NCI-H187 treated with DMSO at 0.1 percent for 48 hours (cell line): Measurements from ENCODE around the gene METTL3.

Experiments
- DNase-seq: peaks from one replicate; lab custom pipeline; 2025; lab: John Stamatoyannopoulos, UW

METTL3 gene

DNA sequence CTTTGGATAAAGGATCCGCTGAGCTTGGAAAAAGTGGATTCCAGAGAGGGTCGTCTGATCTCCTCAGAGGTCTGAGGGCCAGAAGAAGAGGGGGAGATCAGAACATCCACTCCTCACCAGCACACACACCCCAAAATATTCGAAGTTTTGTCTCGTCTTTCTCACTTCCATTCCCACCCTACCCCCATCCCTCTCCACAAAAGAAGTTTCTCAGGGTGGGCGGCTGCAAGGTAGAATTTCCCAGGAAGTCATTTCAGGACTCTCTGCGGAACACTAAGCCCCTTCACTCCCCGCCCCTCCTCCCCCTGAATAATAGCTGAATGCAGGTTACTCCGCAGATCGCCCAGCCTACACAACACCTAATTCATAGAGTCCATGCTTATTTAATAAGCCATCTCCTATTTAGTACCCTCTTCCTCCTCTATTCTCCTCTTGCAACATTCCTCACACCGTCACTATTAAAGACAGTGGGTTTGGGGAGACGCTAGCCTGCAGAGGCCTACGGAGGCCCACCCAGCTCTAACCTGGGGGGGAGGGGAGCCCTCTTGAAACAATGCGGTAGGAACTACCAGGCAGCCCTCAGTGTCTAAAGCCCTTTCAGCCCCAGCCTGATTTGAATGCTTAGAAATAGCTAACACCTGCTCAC, 15.7 kb upstream of the METTL3 start:
- no peak for DNase-seq

GRCh38 chr14:21525962-21526671, 15.0 kb upstream of the METTL3 start, which contains the start of gene SALL2:
SALL2 (minus strand) TSS chr14:21526346; CDS start chr14:21526127, 219 bp downstream.
- DNase-seq: peak; percentile 97

DNA sequence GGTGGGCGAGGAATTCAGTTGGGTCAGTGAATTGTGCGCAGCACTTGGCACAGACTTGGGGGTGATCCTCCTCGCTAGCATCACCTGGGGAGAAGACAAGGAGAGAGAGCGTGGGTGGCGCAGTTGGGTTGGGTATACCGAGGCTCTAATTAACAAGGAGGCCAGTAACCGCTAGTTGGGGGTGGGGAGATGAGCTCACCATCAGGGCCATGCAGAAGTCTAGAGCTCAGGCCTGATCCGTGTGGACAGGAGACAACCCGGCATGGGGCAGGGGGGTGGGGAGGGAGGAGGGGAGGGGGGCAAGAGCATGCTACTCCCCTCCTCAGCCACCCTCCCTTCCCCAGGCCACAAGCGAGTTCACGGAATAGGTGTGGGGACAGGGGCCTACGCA, 14.4 kb upstream of the METTL3 start:
- no peak for DNase-seq

DNA sequence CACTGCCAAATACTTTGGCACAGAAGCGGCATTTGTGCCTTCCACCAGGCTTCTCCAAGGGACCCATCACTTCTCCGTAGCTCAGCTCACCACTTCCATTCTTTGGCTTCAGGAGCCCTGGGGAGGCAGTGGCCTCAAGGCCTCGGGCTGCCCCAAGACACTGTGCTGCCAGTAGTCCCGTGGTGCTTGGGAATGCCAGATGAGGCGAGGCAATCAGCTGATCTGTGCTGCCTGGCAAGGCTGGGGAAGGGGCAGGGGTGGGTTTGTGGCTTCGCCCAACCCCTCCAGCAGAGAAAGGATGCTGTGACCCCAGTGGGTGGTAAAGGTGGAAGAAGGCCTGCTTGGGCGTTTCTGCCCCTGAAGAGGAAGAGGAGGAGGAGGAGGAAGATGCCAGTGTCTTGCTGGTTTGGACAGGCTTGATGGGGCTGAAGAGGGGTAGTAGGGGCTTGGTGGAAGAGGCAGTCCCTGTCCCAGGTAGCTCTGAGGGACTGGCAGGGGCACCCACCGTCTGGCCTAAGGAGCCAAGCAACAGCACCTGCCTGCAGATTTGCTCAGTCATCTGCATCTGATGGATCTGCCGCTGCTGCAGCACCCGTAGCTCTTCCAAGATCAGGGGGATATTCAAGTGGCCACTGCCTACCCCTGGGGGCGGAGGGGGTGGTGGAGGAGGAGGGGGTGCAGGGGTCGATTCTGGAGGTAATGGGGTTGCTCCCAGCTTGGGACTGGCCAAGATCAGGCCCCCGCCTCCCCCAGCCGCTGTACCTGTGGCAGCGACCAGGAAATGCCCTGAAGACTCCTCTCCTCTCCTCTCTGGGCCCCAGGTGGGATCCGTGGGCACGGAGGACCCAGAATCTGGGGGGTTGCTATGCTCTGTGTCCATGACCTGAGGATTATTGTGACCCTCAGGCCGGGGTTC, 13.7 kb upstream of the METTL3 start:
- no peak for DNase-seq

DNA sequence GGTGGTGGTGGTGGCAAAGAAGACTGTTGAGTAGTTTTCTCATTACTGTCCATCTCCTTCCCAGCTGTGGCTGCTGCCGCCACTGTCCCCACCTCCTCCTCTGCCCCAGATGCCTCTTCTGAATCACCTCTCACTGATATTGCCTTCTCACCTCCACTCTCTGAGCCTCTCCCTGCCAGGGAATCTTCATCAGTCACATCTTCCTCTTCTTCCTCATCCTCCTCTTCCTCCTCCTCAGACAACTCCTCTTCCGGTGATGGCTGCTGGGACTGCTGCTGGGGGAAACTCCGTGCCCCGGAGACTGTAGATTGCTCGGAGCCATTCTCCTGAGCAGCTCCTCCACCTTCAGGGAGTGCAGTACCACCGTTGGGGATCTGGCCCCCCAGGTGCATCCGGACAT, 12.1 kb upstream of the METTL3 start:
- DNase-seq: no peak

GRCh38 chr14:21521501-21521900, 10.4 kb upstream of the METTL3 start:
- DNase-seq: no peak

- DNase-seq: no peak
Measured at GRCh38 chr14:21520767-21521166, 9.6 kb upstream of the METTL3 start.

- no peak for DNase-seq
Measured at GRCh38 chr14:21518725-21519124, 7.6 kb upstream of the METTL3 start.

DNA sequence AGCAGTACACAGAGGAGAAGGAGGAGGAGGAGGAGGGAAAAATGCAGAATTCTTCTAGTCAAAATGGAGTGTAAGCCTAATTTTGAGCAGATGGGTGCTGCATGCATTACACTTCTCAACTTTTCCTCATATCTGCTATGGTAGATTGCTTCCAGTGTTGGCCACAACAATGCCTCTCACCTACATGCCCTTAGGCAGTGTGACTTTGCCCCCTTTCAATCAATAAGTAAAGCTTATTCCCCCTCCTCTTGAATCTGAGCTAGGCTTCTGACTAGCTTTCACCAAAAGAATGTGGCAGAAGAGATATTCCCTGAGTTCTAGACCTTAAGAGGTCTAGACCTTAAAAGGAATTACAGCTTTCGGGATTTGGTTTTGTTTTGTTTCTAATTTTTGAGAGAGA, 3.2 kb upstream of the METTL3 start:
- DNase-seq: no peak

- DNase-seq: no peak
Measured at GRCh38 chr14:21509432-21510143, 1.6 kb downstream of the METTL3 start.

- DNase-seq: no peak
Measured at GRCh38 chr14:21506557-21506956, 4.6 kb downstream of the METTL3 start.

- no peak for DNase-seq
Measured at GRCh38 chr14:21505012-21505553, 6.1 kb downstream of the METTL3 start.

DNA sequence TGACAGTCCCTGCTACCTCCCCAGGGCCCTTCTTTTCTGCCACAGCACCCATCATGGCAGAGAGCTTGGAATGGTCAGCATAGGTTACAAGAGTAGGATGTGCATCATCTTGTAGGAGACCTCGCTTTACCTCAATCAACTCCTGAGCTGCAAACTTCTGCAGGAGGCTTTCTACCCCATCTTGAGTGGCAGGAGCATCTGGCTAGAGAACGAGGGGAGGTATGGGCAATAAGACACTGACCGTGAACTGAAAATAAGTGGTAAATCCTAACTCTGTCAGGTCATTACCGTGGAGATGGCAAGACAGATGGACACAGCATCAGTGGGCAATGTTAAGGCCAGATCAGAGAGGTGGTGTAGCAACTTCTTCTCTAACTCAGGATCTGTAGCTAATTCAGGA, 7.8 kb downstream of the METTL3 start:
- no peak for DNase-seq

GRCh38 chr14:21501568-21501967, 9.6 kb downstream of the METTL3 start:
- DNase-seq: no peak

DNA sequence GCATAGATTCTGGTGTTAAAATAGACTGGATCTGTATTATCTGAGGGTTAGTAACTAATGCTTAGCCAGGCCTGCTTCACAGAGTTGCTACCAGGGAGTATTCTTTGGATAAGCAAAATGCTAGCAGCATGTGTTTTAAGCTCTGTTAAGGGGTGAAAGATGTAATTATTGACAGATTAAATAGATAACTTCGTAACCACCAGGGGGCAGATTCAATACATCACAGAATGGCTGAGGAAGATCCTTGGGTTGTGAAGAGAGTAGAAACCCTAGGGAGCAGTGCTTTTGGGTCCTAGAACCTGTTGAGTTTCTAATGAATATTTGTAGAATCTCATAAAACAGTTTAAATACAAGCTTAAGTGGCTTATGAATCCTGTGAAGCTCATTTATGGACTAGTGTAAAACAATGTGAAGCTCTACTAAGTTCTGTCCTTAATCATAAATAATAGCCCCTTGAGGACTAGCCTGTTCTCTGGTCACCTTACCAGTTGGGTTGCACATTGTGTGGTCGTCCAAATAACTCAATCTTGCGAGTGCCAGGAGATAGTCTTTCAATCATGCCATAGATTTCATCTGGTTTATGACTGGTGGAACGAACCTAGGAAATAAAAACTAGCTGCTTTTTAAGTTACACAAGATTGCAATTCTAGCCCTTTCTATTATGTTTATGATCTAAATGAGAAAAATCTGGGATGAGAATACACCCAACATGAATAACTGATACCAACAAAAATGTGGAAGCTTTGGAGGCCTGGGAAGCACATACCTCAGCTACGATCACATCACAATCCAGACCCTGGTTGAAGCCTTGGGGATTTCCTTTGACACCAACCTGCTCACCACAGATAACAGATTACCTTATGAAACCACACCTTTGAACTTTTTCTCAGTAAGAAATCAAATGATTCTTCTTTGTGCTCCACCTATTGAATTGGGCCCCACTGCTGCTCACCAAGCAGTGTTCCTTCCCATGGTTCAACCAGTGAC, 12.3 kb downstream of the METTL3 start:
- DNase-seq: peak; percentile 31

DNA sequence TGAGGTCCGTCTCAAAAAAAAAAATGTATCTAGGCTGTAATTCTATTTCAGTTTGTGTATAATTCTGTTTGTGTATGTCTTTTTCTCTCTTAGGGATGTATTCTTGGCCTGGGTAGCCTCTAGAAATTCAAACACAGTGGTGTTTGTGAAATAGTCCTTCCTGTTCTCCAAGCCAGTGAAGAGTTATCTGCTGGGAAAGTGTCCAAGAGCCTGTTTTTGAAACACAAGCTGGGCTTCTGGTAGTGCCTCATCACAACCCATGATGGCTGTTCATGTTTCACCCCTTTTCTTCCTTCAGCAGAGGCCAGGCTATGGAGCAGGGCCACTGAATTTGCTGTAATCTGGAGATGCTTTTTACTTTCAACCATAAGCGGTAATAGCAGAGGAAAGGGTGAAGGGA, 14.7 kb downstream of the METTL3 start:
- DNase-seq: no peak

DNA sequence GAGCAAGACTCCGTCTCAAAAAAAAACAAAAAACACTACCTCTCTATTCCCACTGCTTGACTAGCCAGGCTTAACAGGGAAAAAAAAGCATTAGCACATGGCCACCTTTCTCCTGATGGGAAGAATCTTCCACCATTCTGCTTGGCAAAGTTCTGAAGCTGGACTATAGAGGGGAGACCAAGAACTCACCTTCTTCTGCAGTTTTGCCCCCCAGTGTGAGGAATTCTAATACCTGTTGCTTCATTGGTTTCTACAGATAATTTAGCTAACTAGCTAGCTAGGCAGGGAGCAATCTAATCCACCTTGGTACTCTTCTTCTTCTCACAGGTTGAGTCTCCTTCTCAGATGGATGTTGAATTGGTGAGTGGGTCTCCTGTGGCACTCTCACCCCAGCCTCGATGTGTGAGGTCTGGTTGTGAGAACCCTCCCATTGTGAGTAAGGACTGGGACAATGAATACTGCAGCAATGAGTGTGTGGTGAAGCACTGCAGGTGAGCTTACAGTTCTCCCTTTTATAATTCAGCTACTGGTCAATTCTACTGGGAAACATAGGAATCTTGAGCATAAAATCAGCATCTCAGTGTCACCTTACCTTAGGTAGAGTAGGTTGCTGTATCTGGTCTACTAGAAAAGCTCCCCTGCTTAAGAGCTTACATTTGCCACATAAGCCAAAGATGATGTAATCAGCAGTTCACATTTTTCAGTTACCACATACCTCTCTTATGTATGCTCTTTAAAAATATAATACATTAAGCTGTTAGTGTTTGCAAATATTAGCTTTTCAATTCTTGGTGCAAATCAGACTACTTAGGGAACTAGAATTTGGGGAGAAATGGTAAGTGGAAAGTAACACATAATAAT, 16.0 kb downstream of the METTL3 start:
- no peak for DNase-seq

DNA sequence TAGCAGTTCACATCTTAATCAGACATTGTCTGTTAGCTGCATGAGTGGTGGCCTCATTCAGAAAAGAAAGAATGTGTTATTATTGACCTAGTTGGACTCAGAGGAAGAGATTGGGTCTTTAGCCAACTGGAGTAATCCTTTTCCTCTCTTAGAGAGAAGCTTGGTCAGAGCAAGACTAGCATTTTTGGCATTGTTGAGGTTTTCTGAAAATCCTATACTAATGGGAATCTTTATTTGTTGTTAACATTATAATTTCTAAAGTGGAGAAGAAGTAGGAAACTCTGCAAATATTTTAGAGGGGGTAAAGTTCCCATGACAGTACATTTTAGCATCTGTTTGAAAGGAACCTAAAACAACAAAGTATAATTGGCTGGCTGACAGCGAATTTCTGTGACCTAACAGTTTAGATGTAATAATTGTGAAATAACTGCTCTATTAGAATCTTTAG, 24.5 kb downstream of the METTL3 start:
- no peak for DNase-seq

DNA sequence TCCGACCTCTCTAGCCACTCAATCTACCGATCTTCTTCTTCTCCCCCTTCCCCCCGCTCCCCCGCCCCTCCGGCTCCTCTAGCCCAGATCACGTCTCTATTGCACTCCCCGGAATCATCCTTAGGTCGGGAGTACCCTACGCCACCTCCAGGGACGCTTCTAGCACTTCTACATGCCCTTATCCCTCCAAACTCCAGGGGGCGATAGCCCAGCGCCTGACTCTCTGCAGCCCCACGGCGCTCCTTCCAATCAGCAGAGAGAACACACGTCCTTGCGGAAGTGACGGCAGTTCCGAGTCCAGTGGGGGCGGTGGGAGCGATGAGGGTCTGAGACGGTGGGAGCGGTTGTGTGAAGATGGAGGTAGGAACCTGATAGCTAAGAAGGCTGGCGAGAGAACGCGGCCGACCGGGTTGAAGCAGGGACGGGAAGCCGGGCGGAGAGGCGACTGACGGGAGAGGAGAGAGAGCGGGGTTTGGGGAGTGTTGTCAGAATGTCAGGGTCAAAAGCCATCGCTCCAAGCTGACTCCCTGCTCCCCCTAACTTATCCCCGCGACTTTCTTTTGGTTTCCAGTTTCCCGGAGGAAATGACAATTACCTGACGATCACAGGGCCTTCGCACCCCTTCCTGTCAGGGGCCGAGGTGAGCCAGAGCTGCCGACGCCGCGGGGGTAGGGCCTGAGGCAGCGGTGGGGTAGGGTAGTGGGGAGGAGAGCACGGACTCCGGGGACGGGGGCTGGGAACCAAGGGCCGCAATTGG, 34.0 kb downstream of the METTL3 start, which contains the start of the genes RAB2B and TOX4:
TSS of gene RAB2B (minus strand) at position 35 of the 757 bp plus-strand sequence. CDS start 87 bp downstream, outside the sequence.
TSS of gene TOX4 (plus strand) at position 271 of the 757 bp plus-strand sequence. CDS start at position 355, 84 bp downstream.
- peak; percentile 100 for DNase-seq
